Retina (tissue), 1 donor: ENCODE measurements around the gene HASPIN.

Experiments used
- DNase-seq: peaks from one replicate; pipeline ENCODE4 v3.0.0-alpha.2; 2016

Gene HASPIN

GRCh38 chr17:3768769-3769168 lies 45.1 kb downstream of the HASPIN start:
- no peak for DNase-seq

- DNase-seq = no peak
Measured at GRCh38 chr17:3770466-3770865, 46.8 kb downstream of the HASPIN start.

DNA sequence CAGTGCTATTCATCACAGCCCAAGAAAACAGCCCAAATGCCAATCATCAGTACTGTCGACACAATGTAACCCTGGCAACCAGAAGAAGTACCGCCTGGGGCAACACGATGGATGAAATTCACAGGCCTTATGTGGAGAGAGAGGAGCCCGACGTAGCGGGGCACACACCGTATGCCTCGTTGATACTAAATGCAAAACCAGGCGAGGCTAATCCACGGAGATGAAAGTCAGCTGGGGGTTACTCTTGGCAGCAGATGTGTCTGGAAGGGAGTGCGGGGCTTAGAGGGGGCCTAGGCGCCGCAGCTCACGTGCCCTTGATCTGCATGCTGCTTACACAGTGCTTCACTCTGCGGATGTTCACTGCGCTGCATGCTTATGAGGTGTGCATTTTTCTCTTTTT lies 47.4 kb downstream of the HASPIN start:
- no peak for DNase-seq

DNA sequence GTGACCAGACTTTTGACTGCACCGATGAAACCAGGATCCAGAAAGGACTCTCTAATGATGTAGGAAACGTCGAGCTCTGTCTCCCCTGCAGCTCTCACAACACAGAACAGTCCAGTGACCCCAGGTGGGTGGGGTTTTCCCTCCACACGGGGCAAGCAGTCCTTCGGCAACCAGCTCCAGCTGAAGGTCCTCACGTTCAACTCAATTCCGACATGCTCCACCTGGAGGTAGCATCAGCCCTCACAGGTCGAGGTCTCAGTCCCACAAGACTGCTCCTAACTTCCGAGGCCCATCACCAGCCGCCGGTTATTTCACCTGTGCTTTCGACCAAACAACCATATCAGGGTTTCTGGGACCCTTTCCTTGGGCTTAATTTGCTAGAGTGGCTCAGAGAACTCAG lies 49.1 kb downstream of the HASPIN start:
- no peak for DNase-seq

DNA sequence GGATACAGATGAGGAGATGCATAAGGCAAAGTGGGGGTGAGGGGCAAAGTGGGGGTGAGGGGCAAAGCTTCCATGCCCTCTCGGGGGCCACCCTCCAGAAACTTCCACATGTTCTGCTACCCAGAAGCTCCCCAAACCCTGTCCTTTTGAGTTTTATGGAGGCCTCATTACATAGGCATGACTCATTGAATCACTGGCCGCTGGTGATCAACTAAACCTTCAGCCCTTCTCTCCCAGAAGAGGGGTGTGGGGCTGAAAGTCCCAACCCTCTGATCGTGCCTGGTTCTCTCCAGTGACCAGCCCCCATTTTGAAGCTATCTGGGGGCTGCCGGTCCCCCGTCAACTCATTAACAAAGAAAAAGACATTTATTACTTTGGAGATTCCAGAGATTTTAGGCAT lies 49.8 kb downstream of the HASPIN start:
- no peak for DNase-seq

- no peak for DNase-seq
Measured at GRCh38 chr17:3773966-3774365, 50.3 kb downstream of the HASPIN start.
